HCT116 (cell line): ENCODE data around the gene FMN1. TPM values are rescaled to one million over a fixed set of nuclear protein-coding genes. Genes with fewer than 3 reads are reported as not detected.

Experiments used
- ATAC-seq: fragments of 200-7000 bp; cut with Tn5 transposase; 2 replicates; pipeline ENCODE4 v1.9.1; 2020; ENCODE audit warnings: mild to moderate bottlenecking, moderate library complexity
- BruUV-seq: library from RNA; stranded (reverse); fragments of 400-500 nt; replicated peaks from 2 replicates; lab custom pipeline; 2021; lab: Mats Ljungman, UMichigan
- CTCF ChIA-PET: fragments of 300-600 bp; sonication (Branson Sonifier 250); formaldehyde crosslinking; loops from one replicate; lab custom pipeline; 2021; ENCODE audit warnings: antibody characterized with exemption; lab: Charles Lee
- POLR2A ChIA-PET: fragments of 300-600, 350-600 bp; sonication (Branson Sonifier 250); formaldehyde crosslinking; loops from one replicate; lab custom pipeline; 2021; ENCODE audit warnings: antibody characterized with exemption; lab: Charles Lee
- RAD21 ChIA-PET, 2 experiments: fragments of 300-600 bp; sonication (Branson Sonifier 250); formaldehyde crosslinking; loops; one replicate each; lab custom pipeline; 2023; ENCODE audit warnings: low total read pairs in 2 of 2; ENCODE audit not compliant: uncharacterized antibody in 2 of 2, unreplicated experiment in 2 of 2, low non-redundant PET in 1 of 2; lab: Charles Lee
- DNase-seq: peaks from one replicate; pipeline ENCODE4 v3.0.0-alpha.2; 2010; ENCODE audit warnings: low read depth, low spot score
- H2AFZ ChIP-seq: fragments of 200-600 bp; shearing (Covaris generic), sonication (generic); 2 replicates; pipeline ENCODE4 v1.6.1; 2017; ENCODE audit warnings: low read depth, mixed run types, mixed read lengths, antibody characterized with exemption, low read length; ENCODE audit not compliant: poor library complexity, severe bottlenecking
- H3K27ac ChIP-seq: 2 replicates; pipeline ENCODE4 v1.5.1; 2012; ENCODE audit warnings: low read depth, low read length
- H3K27me3 ChIP-seq: fragments of 200-600 bp; sonication (generic); 2 replicates; pipeline ENCODE4 v1.6.1; 2016; ENCODE audit warnings: mixed run types, low read length, mixed read lengths; ENCODE audit not compliant: insufficient read depth
- H3K36me3 ChIP-seq, 2 experiments: fragments of 200-500 bp in 1 of 2; fragments of 200-600 bp in 1 of 2; sonication (Bioruptor generic) in 1 of 2; sonication (generic) in 1 of 2; 2 replicates each; pipeline versions ENCODE4 v1.5.1 to v1.6.1; 2014 to 2016; ENCODE audit warnings: low read length in 2 of 2, inconsistent platforms in 1 of 2, mixed read lengths in 1 of 2, mixed run types in 1 of 2; ENCODE audit not compliant: insufficient read depth in 2 of 2, control insufficient read depth in 1 of 2
- H3K4me1 ChIP-seq, 2 experiments: fragments of 200-600 bp in 1 of 2; sonication (generic) in 1 of 2; 2 replicates each; pipeline versions ENCODE4 v1.5.1 to v1.6.1; 2012 to 2017; ENCODE audit warnings: low read length in 2 of 2, inconsistent platforms in 1 of 2, mild to moderate bottlenecking in 1 of 2, mixed read lengths in 1 of 2, mixed run types in 1 of 2, moderate library complexity in 1 of 2; ENCODE audit not compliant: insufficient read depth in 2 of 2, control insufficient read depth in 1 of 2
- H3K4me2 ChIP-seq: fragments of 200-600 bp; sonication (generic); 2 replicates; pipeline ENCODE4 v1.6.1; 2017; ENCODE audit warnings: mixed run types, low read length, mixed read lengths
- H3K4me3 ChIP-seq, 2 experiments: fragments of 200-600 bp in 1 of 2; sonication (generic) in 1 of 2; replicated peaks in 1 of 2; 2 replicates each; pipeline ENCODE4 v1.5.1; 2011 to 2016; ENCODE audit warnings: low read length in 2 of 2, control low read depth in 1 of 2, low read depth in 1 of 2, mild to moderate bottlenecking in 1 of 2, mixed read lengths in 1 of 2, mixed run types in 1 of 2
- H3K79me2 ChIP-seq: fragments of 200-600 bp; sonication (generic); 2 replicates; pipeline ENCODE4 v1.6.1; 2017; ENCODE audit warnings: mild to moderate bottlenecking, mixed run types, low read length, moderate library complexity, mixed read lengths; ENCODE audit not compliant: insufficient read depth
- H3K9ac ChIP-seq: fragments of 200-600 bp; sonication (generic); 2 replicates; pipeline ENCODE4 v1.6.1; 2016; ENCODE audit warnings: low read length, mixed read lengths
- H3K9me2 ChIP-seq: fragments of 200-600 bp; sonication (generic), shearing (Covaris generic); 2 replicates; pipeline ENCODE4 v1.6.1; 2017; ENCODE audit warnings: mixed run types, mild to moderate bottlenecking, moderate library complexity; ENCODE audit not compliant: insufficient read depth
- H3K9me3 ChIP-seq, 2 experiments: fragments of 200-500 bp in 1 of 2; fragments of 200-600 bp in 1 of 2; sonication (Bioruptor generic) in 1 of 2; sonication (generic) in 1 of 2; 2 replicates each; pipeline ENCODE4 v1.6.1; 2014 to 2017; ENCODE audit warnings: low read length in 2 of 2, mixed read lengths in 2 of 2, inconsistent platforms in 1 of 2, low read depth in 1 of 2, mild to moderate bottlenecking in 1 of 2, mixed run types in 1 of 2, moderate library complexity in 1 of 2; ENCODE audit not compliant: control insufficient read depth in 1 of 2, insufficient read depth in 1 of 2
- H4K20me1 ChIP-seq: fragments of 200-600 bp; sonication (generic), shearing (Covaris generic); 2 replicates; pipeline ENCODE4 v1.6.1; 2017; ENCODE audit warnings: mixed run types, mild to moderate bottlenecking, moderate library complexity; ENCODE audit not compliant: insufficient read depth
- CBX3 ChIP-seq: IDR thresholded peaks from 2 replicates; pipeline ENCODE4 v1.6.1; 2012; ENCODE audit warnings: low read depth
- EGR1 ChIP-seq: IDR thresholded peaks from 2 replicates; pipeline ENCODE4 v1.6.1; 2012; ENCODE audit warnings: low read depth
- ELF1 ChIP-seq: IDR thresholded peaks from 2 replicates; pipeline ENCODE4 v1.6.1; 2012; ENCODE audit warnings: low read depth, borderline replicate concordance
- FOSL1 ChIP-seq: IDR thresholded peaks from 2 replicates; pipeline ENCODE4 v1.6.1; 2012; ENCODE audit warnings: low read depth
- JUND ChIP-seq: IDR thresholded peaks from 2 replicates; pipeline ENCODE4 v1.6.1; 2012
- POLR2A ChIP-seq: IDR thresholded peaks from 2 replicates; pipeline ENCODE4 v1.7.0; 2011; ENCODE audit warnings: borderline replicate concordance; ENCODE audit not compliant: insufficient read depth, insufficient read length; ENCODE audit errors: extremely low read depth
- SRF ChIP-seq: IDR thresholded peaks from 2 replicates; pipeline ENCODE4 v1.6.1; 2012; ENCODE audit warnings: low read depth
- YY1 ChIP-seq: IDR thresholded peaks from 2 replicates; pipeline ENCODE4 v1.6.1; 2011; ENCODE audit warnings: low read length, low read depth, moderate library complexity, mild to moderate bottlenecking; ENCODE audit not compliant: insufficient replicate concordance; ENCODE audit errors: extremely low read depth
- ZFX ChIP-seq: fragments of 450-650 bp; IDR thresholded peaks from 2 replicates; pipeline ENCODE4 v1.6.1; 2017
- intact Hi-C: fragments of 100-400 bp; cut with micrococcal nuclease; formaldehyde crosslinking; loops from 2 replicates; pipeline ENCODE4 v1.10.0; 2022
- total RNA-seq: library from RNA; stranded (reverse); gene quantifications from one replicate; pipeline ENCODE4 v1.2.1, GENCODE V29; 2021; ENCODE audit not compliant: unreplicated experiment
- TF ChIP-seq, protein P1 (sequence below), 3 experiments: fragments of 200-600 bp in 1 of 3; sonication (generic) in 1 of 3; IDR thresholded peaks in 2 of 3; conservative IDR thresholded peaks in 1 of 3; 2 replicates each; pipeline ENCODE4 v1.5.1; 2012 to 2017; ENCODE audit warnings: low read depth in 2 of 3, low read length in 2 of 3, antibody characterized with exemption in 1 of 3, borderline replicate concordance in 1 of 3, control low read depth in 1 of 3, mild to moderate bottlenecking in 1 of 3, mixed read lengths in 1 of 3, mixed run types in 1 of 3, moderate library complexity in 1 of 3; ENCODE audit not compliant: insufficient read depth in 1 of 3
- TF ChIP-seq, protein P2 (sequence below): IDR thresholded peaks from 2 replicates; pipeline ENCODE4 v1.6.1; 2012

Gene FMN1
- total RNA-seq, 1 experiment from 2014 or later, result 0.39 TPM

GRCh38 chr15:32763295-32763694 is 431.2 kb downstream of the FMN1 start:
- RAD21 ChIA-PET, result no interaction called here
- Histone ChIP-seq H3K27ac (no peak overlapping the region), H3K27me3 (no peaks in the 10 kb centered on the region; the same call in 1 of the 2 replicates), H3K79me2 (no peaks in the 10 kb centered on the region), H3K9ac (no peak overlapping the region), H3K9me2 (no peaks in the 10 kb centered on the region), H3K9me3 (no peaks in the 10 kb centered on the region), H4K20me1 (no peaks in the 10 kb centered on the region), H3K36me3 (no peaks in the 10 kb centered on the region), H2AFZ (no peak overlapping the region), H3K4me3 (no peak overlapping the region), H3K4me1 (no peaks in the 10 kb centered on the region), H3K4me2 (no peak overlapping the region)
- no peak for ATAC-seq
- intact Hi-C loops, result no loop called here
- CTCF ChIA-PET, result no interaction called here
- BruUV-seq, result no TSS peak
- no peak for DNase-seq
- POLR2A ChIA-PET, result no interaction called here
- TF ChIP-seq, protein P1, sequence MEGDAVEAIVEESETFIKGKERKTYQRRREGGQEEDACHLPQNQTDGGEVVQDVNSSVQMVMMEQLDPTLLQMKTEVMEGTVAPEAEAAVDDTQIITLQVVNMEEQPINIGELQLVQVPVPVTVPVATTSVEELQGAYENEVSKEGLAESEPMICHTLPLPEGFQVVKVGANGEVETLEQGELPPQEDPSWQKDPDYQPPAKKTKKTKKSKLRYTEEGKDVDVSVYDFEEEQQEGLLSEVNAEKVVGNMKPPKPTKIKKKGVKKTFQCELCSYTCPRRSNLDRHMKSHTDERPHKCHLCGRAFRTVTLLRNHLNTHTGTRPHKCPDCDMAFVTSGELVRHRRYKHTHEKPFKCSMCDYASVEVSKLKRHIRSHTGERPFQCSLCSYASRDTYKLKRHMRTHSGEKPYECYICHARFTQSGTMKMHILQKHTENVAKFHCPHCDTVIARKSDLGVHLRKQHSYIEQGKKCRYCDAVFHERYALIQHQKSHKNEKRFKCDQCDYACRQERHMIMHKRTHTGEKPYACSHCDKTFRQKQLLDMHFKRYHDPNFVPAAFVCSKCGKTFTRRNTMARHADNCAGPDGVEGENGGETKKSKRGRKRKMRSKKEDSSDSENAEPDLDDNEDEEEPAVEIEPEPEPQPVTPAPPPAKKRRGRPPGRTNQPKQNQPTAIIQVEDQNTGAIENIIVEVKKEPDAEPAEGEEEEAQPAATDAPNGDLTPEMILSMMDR (IDR thresholded peaks at IDR 0.05 in 2 of 3, conservative IDR thresholded peaks at IDR 0.05 in 1 of 3; ENCODE audit: borderline replicate concordance in 1 of 3, insufficient read depth in 1 of 3, low read depth in 2 of 3, low read length in 2 of 3), result no peak
- TF ChIP-seq ELF1 (no peak), ZFX (no peak), FOSL1 (no peak), JUND (no peak), EGR1 (no peak), CBX3 (no peak), SRF (no peak), POLR2A (no peak), YY1 (no peak)
- TF ChIP-seq, protein P2, sequence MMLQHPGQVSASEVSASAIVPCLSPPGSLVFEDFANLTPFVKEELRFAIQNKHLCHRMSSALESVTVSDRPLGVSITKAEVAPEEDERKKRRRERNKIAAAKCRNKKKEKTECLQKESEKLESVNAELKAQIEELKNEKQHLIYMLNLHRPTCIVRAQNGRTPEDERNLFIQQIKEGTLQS, result no peak
